ENCODE results near the gene GRIN2A.

DNA sequence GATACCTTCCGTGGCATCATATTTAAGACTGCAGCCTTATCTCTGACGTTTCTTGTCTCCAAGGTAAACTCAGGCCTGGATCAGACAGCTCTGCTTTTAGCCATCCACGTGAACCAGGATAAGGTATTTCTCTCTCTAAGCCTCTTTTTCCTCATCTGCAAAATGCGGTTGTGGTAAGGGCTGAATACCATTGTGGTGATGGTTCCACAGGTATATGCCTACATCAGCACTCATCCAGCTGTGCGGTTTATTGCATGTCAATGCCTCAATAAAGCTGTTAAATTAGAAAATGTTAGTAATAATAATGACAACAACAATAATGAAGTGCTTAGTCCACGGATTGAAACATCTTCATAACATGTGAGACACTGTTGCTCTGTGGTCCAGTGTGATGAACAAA is 104.4 kb downstream of the GRIN2A start:
- TF ChIP-seq POLR2A (IDR thresholded peaks at IDR 0.05), result no peak
- TF ChIP-seq, protein P1, sequence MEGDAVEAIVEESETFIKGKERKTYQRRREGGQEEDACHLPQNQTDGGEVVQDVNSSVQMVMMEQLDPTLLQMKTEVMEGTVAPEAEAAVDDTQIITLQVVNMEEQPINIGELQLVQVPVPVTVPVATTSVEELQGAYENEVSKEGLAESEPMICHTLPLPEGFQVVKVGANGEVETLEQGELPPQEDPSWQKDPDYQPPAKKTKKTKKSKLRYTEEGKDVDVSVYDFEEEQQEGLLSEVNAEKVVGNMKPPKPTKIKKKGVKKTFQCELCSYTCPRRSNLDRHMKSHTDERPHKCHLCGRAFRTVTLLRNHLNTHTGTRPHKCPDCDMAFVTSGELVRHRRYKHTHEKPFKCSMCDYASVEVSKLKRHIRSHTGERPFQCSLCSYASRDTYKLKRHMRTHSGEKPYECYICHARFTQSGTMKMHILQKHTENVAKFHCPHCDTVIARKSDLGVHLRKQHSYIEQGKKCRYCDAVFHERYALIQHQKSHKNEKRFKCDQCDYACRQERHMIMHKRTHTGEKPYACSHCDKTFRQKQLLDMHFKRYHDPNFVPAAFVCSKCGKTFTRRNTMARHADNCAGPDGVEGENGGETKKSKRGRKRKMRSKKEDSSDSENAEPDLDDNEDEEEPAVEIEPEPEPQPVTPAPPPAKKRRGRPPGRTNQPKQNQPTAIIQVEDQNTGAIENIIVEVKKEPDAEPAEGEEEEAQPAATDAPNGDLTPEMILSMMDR (IDR thresholded peaks at IDR 0.05), result no peak

Measured in adrenal gland (tissue), 5 donors.